Suppressor macrophage (primary cell): ENCODE measurements around the gene CNTROB.

Experiments
- DNase-seq, 4 experiments: peaks; one replicate each; pipeline ENCODE4 v3.0.0-alpha.2; 2020 to 2022

Gene CNTROB

GRCh38 chr17:7903154-7904103, 28.6 kb upstream of the CNTROB start:
- DNase-seq, result no peak

DNA sequence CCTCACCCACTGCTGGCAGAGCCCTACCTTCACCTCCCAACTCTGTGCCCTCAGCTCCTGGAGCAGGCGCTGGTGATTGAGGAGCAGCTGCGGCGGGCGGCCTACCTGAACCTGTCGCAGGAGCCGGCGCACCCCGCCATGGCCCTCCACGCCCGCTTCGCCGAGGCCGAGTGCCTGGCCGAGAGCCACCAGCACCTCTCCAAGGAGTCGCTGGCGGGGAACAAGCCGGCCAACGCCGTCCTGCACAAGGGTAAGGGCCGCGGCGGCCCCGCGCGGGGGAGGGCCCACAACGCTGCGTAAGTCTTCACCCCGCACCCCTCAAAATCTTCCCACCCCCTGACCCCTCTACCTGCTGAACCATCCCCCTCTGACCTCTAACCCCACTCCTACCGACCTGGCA, 22.9 kb upstream of the CNTROB start:
- DNase-seq, result no peak

DNA sequence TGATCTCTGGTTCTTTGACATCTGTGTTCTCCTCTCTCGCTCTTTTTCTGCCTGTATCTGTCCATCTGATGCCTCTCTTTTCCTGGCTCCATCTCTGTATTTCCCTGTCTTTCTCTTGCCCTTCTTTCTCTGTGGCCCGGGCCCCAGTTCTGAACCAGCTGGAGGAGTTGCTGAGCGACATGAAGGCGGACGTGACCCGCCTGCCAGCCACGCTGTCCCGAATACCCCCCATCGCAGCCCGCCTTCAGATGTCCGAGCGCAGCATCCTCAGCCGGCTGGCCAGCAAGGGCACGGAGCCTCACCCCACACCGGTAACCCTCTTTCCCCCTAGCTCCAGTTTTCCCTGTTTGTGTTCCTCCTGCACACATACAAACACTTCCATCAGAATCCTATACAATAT, 21.7 kb upstream of the CNTROB start:
- DNase-seq, result no peak

- DNase-seq, result peak in 3 of 4 experiments; percentile 28 to 38 (median 37)
Measured at GRCh38 chr17:7910711-7911110, 21.3 kb upstream of the CNTROB start.

DNA sequence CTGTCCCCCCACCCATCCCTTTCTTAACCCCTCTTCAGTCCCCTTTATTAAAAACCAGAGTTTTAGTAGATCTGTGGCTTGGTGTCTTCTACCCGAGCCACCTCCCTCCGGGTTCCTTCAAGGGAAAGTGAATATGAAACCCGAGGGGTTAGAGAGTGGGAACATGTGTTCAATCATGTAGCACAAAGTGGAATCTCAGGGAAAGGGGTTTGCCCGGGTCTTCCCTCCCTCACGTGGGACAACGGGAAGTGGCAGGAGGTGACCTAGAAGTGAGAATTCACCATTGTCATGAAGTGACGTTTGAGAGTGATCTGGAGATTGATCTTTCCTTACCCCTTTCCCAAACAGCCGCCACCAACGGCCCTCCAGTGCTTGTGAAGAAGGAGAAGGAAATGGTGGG, 20.9 kb upstream of the CNTROB start:
- DNase-seq, result no peak

GRCh38 chr17:7912927-7913524, 19.0 kb upstream of the CNTROB start:
- DNase-seq, result peak; percentile 66 to 85 (median 78)

DNA sequence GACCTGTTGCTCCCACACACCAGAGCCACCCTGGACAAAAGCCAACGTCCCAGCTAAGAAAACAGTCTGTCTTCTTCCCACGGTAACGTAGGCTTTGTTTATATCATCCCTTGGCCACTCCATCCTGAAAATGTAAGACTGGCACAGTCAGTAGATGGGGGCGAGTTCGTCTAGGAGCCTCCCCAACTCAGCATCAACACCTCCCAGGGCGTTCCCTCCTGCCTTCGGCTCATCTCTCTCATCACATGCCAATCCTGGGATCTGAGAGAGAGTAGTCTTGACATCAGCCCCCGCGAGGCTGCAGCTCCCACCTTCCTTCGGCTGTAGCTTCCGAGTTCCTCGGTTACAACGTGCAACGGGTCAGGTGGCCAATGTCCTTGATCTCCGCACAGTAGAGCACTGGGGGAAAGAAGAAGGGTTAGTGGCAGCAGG, 16.8 kb upstream of the CNTROB start:
- DNase-seq, result peak; percentile 60 to 81 (median 70)

- DNase-seq, result peak; percentile 88 to 95 (median 91)
Measured at GRCh38 chr17:7915611-7916384, 16.2 kb upstream of the CNTROB start, which contains the start of gene RNF227. Gene RNF227, minus strand, starts transcription at chr17:7916289. Its CDS starts 94 bp downstream, at chr17:7916195.

GRCh38 chr17:7916385-7916682, 15.7 kb upstream of the CNTROB start:
- DNase-seq, result no peak

DNA sequence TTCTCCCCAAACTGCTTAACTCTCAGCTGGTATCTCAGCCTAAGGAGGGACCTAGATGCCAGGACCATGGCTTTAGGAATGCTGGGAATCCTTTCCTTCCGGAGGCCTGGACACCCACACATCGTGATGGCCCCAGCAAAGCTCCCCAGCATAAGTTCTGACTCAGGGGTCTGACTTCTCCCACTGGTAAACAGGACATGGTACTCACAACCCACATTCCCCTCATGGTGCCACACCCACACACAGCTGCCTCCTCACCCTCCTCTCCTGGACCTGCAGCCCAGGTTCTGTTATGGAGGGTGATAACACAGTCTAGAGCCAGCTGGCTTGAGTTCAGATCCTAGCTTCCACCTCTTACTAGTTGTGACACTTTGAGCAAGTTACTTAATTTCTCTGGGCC, 15.2 kb upstream of the CNTROB start:
- DNase-seq, result no peak

DNA sequence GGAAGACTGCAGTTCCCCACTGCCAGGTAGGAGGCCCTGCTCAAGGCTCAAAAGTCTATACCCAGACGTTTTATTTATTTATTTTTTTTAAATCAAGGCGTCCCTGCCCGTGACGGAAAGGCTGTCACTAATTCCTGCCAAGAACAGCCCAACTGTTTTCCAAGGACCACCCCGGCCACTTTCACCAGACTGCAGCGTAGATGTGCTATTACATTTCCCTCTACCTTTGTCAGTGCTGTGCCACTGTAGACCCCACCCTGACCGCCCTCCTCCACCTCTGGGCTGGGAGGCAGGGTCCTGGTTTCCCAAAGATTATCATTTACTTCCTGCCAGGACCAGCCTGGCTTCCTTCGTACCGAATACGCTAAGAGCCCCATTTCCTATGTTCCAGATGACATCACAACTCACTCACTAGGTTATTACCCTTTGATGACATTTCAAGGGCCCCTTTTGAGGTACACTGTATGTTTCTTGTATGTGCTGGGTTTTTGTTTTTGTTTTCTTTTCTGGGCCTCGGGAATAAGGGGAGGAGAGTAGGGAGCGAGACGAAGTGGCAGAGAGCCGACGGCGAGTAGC, 9.6 kb upstream of the CNTROB start:
- no peak for DNase-seq

DNA sequence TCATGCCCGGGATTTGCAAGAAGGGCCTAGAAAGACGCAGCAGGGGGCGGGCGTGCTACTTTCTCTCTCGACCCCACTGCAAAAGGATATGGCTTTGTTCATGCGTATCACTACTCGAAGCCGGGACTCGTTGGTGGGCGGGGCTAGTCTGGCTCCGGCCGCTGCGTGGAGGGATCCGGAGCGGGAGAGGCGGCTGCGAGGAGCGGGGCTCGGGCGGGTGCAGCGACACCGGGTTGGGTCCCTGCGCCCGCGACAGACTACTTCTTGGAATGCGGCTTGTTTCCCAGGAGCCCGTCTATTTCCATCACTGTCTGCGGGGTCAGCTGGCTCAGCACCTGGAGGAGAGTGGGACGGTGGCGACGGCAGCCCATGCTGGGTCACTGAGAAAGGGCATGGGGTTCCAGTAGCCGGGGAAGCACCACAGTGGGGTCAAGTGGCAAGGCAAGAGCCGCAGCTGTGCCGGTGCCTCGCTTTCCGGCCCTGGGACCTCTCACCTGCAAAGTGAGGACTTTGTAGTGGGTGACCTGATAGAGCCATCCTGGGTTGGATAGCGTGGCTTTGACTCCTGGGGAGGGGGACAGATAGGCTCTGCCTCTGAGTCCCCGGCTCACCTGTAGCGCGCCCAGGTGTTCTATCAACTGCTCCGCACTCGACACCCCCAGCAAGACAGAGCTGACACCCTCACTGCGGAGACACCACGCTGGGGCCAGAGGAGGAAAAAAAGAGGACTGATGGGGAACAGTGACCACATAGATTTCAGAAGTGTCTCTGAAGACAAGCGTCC, 9.0 kb upstream of the CNTROB start:
- peak; percentile 52 to 87 (median 70) for DNase-seq

DNA sequence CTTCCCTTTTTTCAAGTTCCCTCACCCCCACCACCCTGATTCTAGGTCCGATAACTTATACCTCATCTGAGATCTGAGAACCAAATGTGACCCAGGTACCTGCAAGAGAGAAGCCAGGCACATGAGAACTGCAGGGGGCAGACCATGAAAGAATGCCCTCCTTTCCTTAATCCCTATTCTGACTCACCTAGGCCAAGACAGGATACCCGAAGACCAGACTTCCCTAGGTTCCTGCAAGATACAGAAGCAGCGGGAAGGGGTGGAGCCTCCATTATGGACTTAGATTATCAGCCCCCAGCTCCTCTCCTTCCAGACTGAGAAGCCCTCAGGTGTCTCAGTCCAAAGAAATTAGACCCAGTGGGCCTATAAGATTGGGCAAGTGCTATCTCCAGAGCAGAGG, 4.4 kb upstream of the CNTROB start:
- no peak for DNase-seq

- peak in 2 of 4 experiments; percentile 14 to 25 for DNase-seq
Measured at GRCh38 chr17:7929158-7930023, 2.6 kb upstream of the CNTROB start, which contains the start of gene KCNAB3. Gene KCNAB3, minus strand, starts transcription at chr17:7929856. Its CDS starts 421 bp downstream, at chr17:7929435.

GRCh38 chr17:7930841-7931631, 970 bp upstream of the CNTROB start:
- no peak for DNase-seq

- peak; percentile 48 to 59 (median 53) for DNase-seq
Measured at GRCh38 chr17:7932483-7932891, 481 bp downstream of the CNTROB start.

DNA sequence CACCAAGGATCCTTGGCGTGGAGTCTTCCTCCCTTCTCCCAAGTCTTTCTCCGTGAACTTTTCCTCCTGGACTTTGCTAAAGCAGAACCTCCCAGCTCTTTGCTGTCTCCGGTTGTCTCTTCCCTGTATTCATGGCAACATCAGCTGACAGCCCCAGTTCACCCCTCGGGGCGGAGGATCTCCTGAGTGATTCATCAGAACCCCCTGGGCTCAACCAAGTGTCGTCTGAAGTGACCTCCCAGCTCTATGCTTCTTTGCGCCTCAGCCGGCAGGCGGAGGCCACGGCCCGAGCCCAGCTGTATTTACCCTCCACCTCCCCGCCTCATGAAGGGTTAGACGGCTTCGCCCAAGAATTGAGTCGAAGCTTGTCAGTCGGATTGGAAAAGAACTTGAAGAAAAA, 943 bp downstream of the CNTROB start:
- DNase-seq, result peak; percentile 77 to 91 (median 84)

DNA sequence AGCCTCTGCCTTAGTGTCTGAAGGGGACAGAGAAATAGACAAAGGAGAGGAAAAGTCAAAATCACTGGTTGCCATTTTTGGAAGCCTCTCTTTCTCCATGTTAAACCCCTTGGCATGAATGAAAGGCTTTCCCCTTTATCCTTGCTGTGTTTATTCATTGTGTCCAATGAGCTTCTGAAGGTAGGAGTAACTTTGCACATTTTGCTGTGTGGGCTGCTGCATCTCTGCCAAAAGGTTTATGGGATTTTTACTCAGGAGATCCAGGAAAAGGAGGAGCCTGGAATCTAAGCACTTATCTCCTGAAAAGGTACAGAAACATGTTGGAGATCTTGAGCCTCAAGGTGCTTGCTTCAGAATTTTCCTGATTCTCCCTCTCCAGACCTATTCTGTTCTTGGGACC, 3.9 kb downstream of the CNTROB start:
- DNase-seq, result no peak

DNA sequence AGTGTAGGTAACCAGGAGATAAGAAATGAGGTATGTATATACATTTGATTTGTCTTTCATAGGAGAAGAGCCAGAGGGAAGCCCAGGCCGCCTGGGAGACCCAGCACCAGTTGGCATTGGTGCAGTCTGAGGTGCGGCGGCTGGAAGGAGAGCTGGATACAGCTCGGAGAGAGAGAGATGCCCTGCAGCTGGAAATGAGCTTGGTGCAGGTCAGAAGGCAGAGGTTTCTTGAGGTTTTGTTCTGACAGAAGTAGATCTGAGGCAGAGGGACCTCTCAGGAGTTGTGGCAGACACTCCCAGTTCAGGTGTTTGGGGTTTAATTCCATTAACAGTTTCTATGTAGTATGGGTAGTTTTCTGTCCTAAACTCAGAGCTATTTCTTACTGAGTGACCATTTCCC, 8.0 kb downstream of the CNTROB start:
- no peak for DNase-seq

- DNase-seq, result no peak
Measured at GRCh38 chr17:7940743-7941142, 8.7 kb downstream of the CNTROB start.
